ENCODE data around the gene D2HGDH. TPM values are rescaled to one million over a fixed set of nuclear protein-coding genes. Genes with fewer than 3 reads are reported as not detected.
"Not testable (repeated sequence)": the region's sequence is repeated elsewhere in the genome, so short reads cannot be mapped to it uniquely, and the experiment has no call there.

Gene D2HGDH
- total and polyA plus RNA-seq, 2 experiments from 2014 or later, result 9.7 to 19.1 TPM

GRCh38 chr2:241804326-241805229 lies 70.1 kb downstream of the D2HGDH start:
- Histone ChIP-seq H3K4me3 (peak overlapping the region; percentile 67; the same call in 1 of the 2 replicates), H3K9me3 (ENCODE audit: low read depth) (no peaks in the 10 kb centered on the region), H3K79me2 (ENCODE audit: insufficient read depth) (no peaks in the 10 kb centered on the region), H3K27ac (no peak overlapping the region), H3K4me2 (ENCODE audit: unreplicated experiment) (no peak overlapping the region), H3F3A (ENCODE audit: insufficient read depth) (no peaks in the 10 kb centered on the region), H4K20me1 (ENCODE audit: insufficient read depth) (no peaks in the 10 kb centered on the region), H3K27me3 (replicated peaks; ENCODE audit: insufficient read depth) (peaks cover 12% of the 10 kb centered on the region; the same call in 1 of the 2 replicates), H3K4me1 (ENCODE audit: insufficient read depth) (no peaks in the 10 kb centered on the region), H2AFZ (no peak overlapping the region), H3K36me3 (ENCODE audit: low read depth) (no peaks in the 10 kb centered on the region), H3K9me2 (ENCODE audit: insufficient read depth) (no peaks in the 10 kb centered on the region), H3K9ac (no peak overlapping the region)
- in situ Hi-C loops (cut with MboI), result no loop called here
- WGBS, 2 experiments (ENCODE audit: low coverage in 1 of 2, low lambda C conversion rate in 2 of 2, missing lambda C conversion rate in 2 of 2), result 28 to 33% methylated on average over 30 to 35 of the region's 35 CpGs
- no peak for TF ChIP-seq EZH2 (IDR thresholded peaks at IDR 0.05; ENCODE audit: insufficient read depth, poor library complexity, severe bottlenecking)
- TF ChIP-seq EZH2phosphoT487 (IDR thresholded peaks at IDR 0.05; ENCODE audit: insufficient read depth, low read depth), result no peak
- DNase-seq, result no peak

- H3K27me3 ChIP-seq (replicated peaks; ENCODE audit: insufficient read depth), result peaks cover 12% of the 10 kb centered on the region; the same call in 1 of the 2 replicates
- H3K9me2 ChIP-seq (ENCODE audit: insufficient read depth); H3F3A ChIP-seq (ENCODE audit: insufficient read depth); H3K36me3 ChIP-seq (ENCODE audit: low read depth); H3K4me1 ChIP-seq (ENCODE audit: insufficient read depth); H3K4me2 ChIP-seq (ENCODE audit: unreplicated experiment); H3K4me3 ChIP-seq; H3K9me3 ChIP-seq (ENCODE audit: low read depth); H3K9ac ChIP-seq; in situ Hi-C loops (cut with MboI); DNase-seq; H3K27ac ChIP-seq; H2AFZ ChIP-seq; H4K20me1 ChIP-seq (ENCODE audit: insufficient read depth); H3K79me2 ChIP-seq (ENCODE audit: insufficient read depth): not testable (repeated sequence)
- WGBS, 2 experiments (ENCODE audit: low coverage in 1 of 2, low lambda C conversion rate in 2 of 2, missing lambda C conversion rate in 2 of 2), result 64% methylated on average over 3 of the region's 8 CpGs; no CpG with 5 or more reads in 1 of the 2 experiments
These were observed 71.8 kb downstream of the D2HGDH start for GRCh38 chr2:241806217-241806616.

- H3K4me1 ChIP-seq (ENCODE audit: insufficient read depth), result no peaks in the 10 kb centered on the region
- peaks cover 12% of the 10 kb centered on the region; the same call in 1 of the 2 replicates for H3K27me3 ChIP-seq (replicated peaks; ENCODE audit: insufficient read depth)
- in situ Hi-C loops (cut with MboI), result no loop called here
- H3K9ac ChIP-seq, result no peak overlapping the region
- no peaks in the 10 kb centered on the region for H3F3A ChIP-seq (ENCODE audit: insufficient read depth)
- H3K9me3 ChIP-seq (ENCODE audit: low read depth), result no peaks in the 10 kb centered on the region
- DNase-seq, result no peak
- H3K27ac ChIP-seq, result no peak overlapping the region
- no peak overlapping the region for H3K4me2 ChIP-seq (ENCODE audit: unreplicated experiment)
- no peaks in the 10 kb centered on the region for H3K79me2 ChIP-seq (ENCODE audit: insufficient read depth)
- 77 to 81% methylated on average over 16 of the region's 17 CpGs for WGBS, 2 experiments (ENCODE audit: low coverage in 1 of 2, low lambda C conversion rate in 2 of 2, missing lambda C conversion rate in 2 of 2)
- H3K36me3 ChIP-seq (ENCODE audit: low read depth), result no peaks in the 10 kb centered on the region
- no peak overlapping the region for H3K4me3 ChIP-seq
- no peaks in the 10 kb centered on the region for H3K9me2 ChIP-seq (ENCODE audit: insufficient read depth)
- TF ChIP-seq EZH2phosphoT487 (IDR thresholded peaks at IDR 0.05; ENCODE audit: insufficient read depth, low read depth) (no peak), EZH2 (IDR thresholded peaks at IDR 0.05; ENCODE audit: insufficient read depth, poor library complexity, severe bottlenecking) (no peak)
- no peaks in the 10 kb centered on the region for H4K20me1 ChIP-seq (ENCODE audit: insufficient read depth)
- H2AFZ ChIP-seq, result no peak overlapping the region
These were observed 73.8 kb downstream of the D2HGDH start for GRCh38 chr2:241808051-241808720.

- Histone ChIP-seq H3K4me2 (ENCODE audit: unreplicated experiment) (no peak within 1 kb of the TSS), H3K27ac (no peak within 1 kb of the TSS), H2AFZ (no peak within 1 kb of the TSS), H3K27me3 (replicated peaks; ENCODE audit: insufficient read depth) (peaks cover 10% of the 10 kb centered on the region; the same call in 1 of the 2 replicates), H3K9ac (no peak within 1 kb of the TSS), H4K20me1 (ENCODE audit: insufficient read depth) (no peaks in the 10 kb centered on the region), H3K4me1 (ENCODE audit: insufficient read depth) (no peaks in the 10 kb centered on the region), H3K9me3 (ENCODE audit: low read depth) (no peaks in the 10 kb centered on the region), H3K36me3 (ENCODE audit: low read depth) (no peaks in the 10 kb centered on the region), H3K79me2 (ENCODE audit: insufficient read depth) (no peaks in the 10 kb centered on the region), H3F3A (ENCODE audit: insufficient read depth) (no peaks in the 10 kb centered on the region), H3K9me2 (ENCODE audit: insufficient read depth) (no peaks in the 10 kb centered on the region), H3K4me3 (no peak within 1 kb of the TSS)
- no peak for DNase-seq
- in situ Hi-C loops (cut with MboI), result no loop called here
- no peak for TF ChIP-seq EZH2 (IDR thresholded peaks at IDR 0.05; ENCODE audit: insufficient read depth, poor library complexity, severe bottlenecking)
- TF ChIP-seq EZH2phosphoT487 (IDR thresholded peaks at IDR 0.05; ENCODE audit: insufficient read depth, low read depth), result no peak
- WGBS, 2 experiments (ENCODE audit: low coverage in 1 of 2, low lambda C conversion rate in 2 of 2, missing lambda C conversion rate in 2 of 2), result 82 to 85% methylated on average over 26 to 31 of the region's 31 CpGs
These were observed 74.4 kb downstream of the D2HGDH start, which contains the start of gene NEU4 for GRCh38 chr2:241808721-241809382. Gene NEU4, plus strand, starts transcription at chr2:241809193. Its CDS starts 5,292 bp downstream, at chr2:241814485.

Measured in GM23248 (cell line).